GM23338 (cell line): ENCODE results near the gene ST6GALNAC3. TPM values are rescaled to one million over a fixed set of nuclear protein-coding genes. Genes with fewer than 3 reads are reported as not detected.

Experiments used
- EZH2 ChIP-seq: fragments of 200-600 bp; sonication (generic); IDR thresholded peaks from one replicate; pipeline ENCODE4 v1.8.0; 2017; ENCODE audit warnings: antibody characterized with exemption, mild to moderate bottlenecking, low read depth; ENCODE audit not compliant: unreplicated experiment
- JUNB ChIP-seq: IDR thresholded peaks from one replicate; pipeline ENCODE4 v1.6.1; 2016; ENCODE audit warnings: antibody characterized with exemption; ENCODE audit not compliant: unreplicated experiment
- ZNF114 ChIP-seq: fragments of 250-450 bp; sonication (Bioruptor Pico); IDR thresholded peaks from 2 replicates; pipeline ENCODE4 v1.5.0; 2020; ENCODE audit warnings: mild to moderate bottlenecking, moderate library complexity
- ZNF331 ChIP-seq: fragments of 250-450 bp; sonication (Bioruptor Pico); IDR thresholded peaks from 2 replicates; pipeline ENCODE4 v1.5.0; 2020; ENCODE audit warnings: low read depth, mild to moderate bottlenecking, moderate library complexity
- polyA plus RNA-seq: library from polyadenylated mRNA; unstranded; fragments of >200 nt; fragmentation: Nextera tagmentation; extraction: Ambion mirVana; gene quantifications from 2 replicates; pipeline ENCODE4 v1.2.1, GENCODE V29; 2016
- total RNA-seq: library from RNA; depleted of rRNA; stranded (reverse); fragments of >200 nt; shearing (Covaris generic); gene quantifications from 2 replicates; pipeline ENCODE4 v1.2.3, GENCODE V29; 2014
- TF ChIP-seq, protein P1 (sequence below): fragments of 250-450 bp; sonication (Bioruptor Pico); IDR thresholded peaks from 2 replicates; pipeline ENCODE4 v1.5.0; 2020; ENCODE audit warnings: mild to moderate bottlenecking, moderate library complexity
- TF ChIP-seq, protein P2 (sequence below): IDR thresholded peaks from one replicate; pipeline ENCODE4 v1.6.1; 2018; ENCODE audit warnings: antibody characterized with exemption; ENCODE audit not compliant: unreplicated experiment

The ST6GALNAC3 gene
- total and polyA plus RNA-seq, 2 experiments from 2014 or later, result 4.7 to 11.6 TPM

GRCh38 chr1:76190749-76191424, 116.3 kb downstream of the ST6GALNAC3 start (continued):
- TF ChIP-seq, protein P1, sequence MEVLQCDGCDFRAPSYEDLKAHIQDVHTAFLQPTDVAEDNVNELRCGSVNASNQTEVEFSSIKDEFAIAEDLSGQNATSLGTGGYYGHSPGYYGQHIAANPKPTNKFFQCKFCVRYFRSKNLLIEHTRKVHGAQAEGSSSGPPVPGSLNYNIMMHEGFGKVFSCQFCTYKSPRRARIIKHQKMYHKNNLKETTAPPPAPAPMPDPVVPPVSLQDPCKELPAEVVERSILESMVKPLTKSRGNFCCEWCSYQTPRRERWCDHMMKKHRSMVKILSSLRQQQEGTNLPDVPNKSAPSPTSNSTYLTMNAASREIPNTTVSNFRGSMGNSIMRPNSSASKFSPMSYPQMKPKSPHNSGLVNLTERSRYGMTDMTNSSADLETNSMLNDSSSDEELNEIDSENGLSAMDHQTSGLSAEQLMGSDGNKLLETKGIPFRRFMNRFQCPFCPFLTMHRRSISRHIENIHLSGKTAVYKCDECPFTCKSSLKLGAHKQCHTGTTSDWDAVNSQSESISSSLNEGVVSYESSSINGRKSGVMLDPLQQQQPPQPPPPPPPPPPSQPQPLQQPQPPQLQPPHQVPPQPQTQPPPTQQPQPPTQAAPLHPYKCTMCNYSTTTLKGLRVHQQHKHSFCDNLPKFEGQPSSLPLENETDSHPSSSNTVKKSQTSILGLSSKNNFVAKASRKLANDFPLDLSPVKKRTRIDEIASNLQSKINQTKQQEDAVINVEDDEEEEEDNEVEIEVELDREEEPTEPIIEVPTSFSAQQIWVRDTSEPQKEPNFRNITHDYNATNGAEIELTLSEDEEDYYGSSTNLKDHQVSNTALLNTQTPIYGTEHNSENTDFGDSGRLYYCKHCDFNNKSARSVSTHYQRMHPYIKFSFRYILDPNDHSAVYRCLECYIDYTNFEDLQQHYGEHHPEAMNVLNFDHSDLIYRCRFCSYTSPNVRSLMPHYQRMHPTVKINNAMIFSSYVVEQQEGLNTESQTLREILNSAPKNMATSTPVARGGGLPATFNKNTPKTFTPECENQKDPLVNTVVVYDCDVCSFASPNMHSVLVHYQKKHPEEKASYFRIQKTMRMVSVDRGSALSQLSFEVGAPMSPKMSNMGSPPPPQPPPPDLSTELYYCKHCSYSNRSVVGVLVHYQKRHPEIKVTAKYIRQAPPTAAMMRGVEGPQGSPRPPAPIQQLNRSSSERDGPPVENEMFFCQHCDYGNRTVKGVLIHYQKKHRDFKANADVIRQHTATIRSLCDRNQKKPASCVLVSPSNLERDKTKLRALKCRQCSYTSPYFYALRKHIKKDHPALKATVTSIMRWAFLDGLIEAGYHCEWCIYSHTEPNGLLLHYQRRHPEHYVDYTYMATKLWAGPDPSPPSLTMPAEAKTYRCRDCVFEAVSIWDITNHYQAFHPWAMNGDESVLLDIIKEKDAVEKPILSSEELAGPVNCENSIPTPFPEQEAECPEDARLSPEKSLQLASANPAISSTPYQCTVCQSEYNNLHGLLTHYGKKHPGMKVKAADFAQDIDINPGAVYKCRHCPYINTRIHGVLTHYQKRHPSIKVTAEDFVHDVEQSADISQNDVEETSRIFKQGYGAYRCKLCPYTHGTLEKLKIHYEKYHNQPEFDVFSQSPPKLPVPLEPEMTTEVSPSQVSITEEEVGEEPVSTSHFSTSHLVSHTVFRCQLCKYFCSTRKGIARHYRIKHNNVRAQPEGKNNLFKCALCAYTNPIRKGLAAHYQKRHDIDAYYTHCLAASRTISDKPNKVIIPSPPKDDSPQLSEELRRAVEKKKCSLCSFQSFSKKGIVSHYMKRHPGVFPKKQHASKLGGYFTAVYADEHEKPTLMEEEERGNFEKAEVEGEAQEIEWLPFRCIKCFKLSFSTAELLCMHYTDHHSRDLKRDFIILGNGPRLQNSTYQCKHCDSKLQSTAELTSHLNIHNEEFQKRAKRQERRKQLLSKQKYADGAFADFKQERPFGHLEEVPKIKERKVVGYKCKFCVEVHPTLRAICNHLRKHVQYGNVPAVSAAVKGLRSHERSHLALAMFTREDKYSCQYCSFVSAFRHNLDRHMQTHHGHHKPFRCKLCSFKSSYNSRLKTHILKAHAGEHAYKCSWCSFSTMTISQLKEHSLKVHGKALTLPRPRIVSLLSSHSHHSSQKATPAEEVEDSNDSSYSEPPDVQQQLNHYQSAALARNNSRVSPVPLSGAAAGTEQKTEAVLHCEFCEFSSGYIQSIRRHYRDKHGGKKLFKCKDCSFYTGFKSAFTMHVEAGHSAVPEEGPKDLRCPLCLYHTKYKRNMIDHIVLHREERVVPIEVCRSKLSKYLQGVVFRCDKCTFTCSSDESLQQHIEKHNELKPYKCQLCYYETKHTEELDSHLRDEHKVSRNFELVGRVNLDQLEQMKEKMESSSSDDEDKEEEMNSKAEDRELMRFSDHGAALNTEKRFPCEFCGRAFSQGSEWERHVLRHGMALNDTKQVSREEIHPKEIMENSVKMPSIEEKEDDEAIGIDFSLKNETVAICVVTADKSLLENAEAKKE (CRISPR knock-in tag), result no peak
- TF ChIP-seq ZNF114 (CRISPR knock-in tag) (no peak), JUNB (no peak), ZNF331 (no peak), EZH2 (no peak)
- TF ChIP-seq, protein P2, sequence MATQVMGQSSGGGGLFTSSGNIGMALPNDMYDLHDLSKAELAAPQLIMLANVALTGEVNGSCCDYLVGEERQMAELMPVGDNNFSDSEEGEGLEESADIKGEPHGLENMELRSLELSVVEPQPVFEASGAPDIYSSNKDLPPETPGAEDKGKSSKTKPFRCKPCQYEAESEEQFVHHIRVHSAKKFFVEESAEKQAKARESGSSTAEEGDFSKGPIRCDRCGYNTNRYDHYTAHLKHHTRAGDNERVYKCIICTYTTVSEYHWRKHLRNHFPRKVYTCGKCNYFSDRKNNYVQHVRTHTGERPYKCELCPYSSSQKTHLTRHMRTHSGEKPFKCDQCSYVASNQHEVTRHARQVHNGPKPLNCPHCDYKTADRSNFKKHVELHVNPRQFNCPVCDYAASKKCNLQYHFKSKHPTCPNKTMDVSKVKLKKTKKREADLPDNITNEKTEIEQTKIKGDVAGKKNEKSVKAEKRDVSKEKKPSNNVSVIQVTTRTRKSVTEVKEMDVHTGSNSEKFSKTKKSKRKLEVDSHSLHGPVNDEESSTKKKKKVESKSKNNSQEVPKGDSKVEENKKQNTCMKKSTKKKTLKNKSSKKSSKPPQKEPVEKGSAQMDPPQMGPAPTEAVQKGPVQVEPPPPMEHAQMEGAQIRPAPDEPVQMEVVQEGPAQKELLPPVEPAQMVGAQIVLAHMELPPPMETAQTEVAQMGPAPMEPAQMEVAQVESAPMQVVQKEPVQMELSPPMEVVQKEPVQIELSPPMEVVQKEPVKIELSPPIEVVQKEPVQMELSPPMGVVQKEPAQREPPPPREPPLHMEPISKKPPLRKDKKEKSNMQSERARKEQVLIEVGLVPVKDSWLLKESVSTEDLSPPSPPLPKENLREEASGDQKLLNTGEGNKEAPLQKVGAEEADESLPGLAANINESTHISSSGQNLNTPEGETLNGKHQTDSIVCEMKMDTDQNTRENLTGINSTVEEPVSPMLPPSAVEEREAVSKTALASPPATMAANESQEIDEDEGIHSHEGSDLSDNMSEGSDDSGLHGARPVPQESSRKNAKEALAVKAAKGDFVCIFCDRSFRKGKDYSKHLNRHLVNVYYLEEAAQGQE, result no peak
